SK-N-SH (cell line): ENCODE results near the gene CDC25A. TPM values are rescaled to one million over a fixed set of nuclear protein-coding genes. Genes with fewer than 3 reads are reported as not detected.
"Not testable (repeated sequence)": the region's sequence is repeated elsewhere in the genome, so short reads cannot be mapped to it uniquely, and the experiment has no call there.

ENCODE experiments used
- CTCF ChIA-PET: fragments of 300-600, 350-600 bp; formaldehyde crosslinking; extraction: SDS; loops from one replicate; lab custom pipeline; 2021; lab: Yijun Ruan, JAX
- POLR2A ChIA-PET: fragments of 350-600 bp; sonication (Branson Sonifier 250); formaldehyde crosslinking; extraction: SDS; loops from one replicate; lab custom pipeline; 2020; ENCODE audit warnings: antibody characterized with exemption, inconsistent platforms; lab: Yijun Ruan, JAX
- DNase-seq: peaks from one replicate; pipeline ENCODE4 v3.0.0; 2012
- H2AFZ ChIP-seq: fragments of 200-600 bp; sonication (generic); 2 replicates; pipeline ENCODE4 v1.8.1; 2016; ENCODE audit warnings: antibody characterized with exemption, mild to moderate bottlenecking, low read depth
- H3F3A ChIP-seq: fragments of 200-600 bp; sonication (generic); replicated peaks from 2 replicates; pipeline ENCODE3; 2016; ENCODE audit warnings: antibody characterized with exemption, mild to moderate bottlenecking; ENCODE audit not compliant: insufficient read depth
- H3K27ac ChIP-seq, 2 experiments: fragments of 200-500 bp in 1 of 2; fragments of 200-600 bp in 1 of 2; sonication (Bioruptor generic) in 1 of 2; sonication (generic), shearing (Covaris generic) in 1 of 2; 2 replicates each; pipeline versions ENCODE4 v1.5.1 to v1.6.1; 2014 to 2016; ENCODE audit warnings: low read depth in 2 of 2, inconsistent platforms in 1 of 2, low read length in 1 of 2, mild to moderate bottlenecking in 1 of 2, mixed read lengths in 1 of 2
- H3K27me3 ChIP-seq: fragments of 200-600 bp; sonication (generic), shearing (Covaris generic); 2 replicates; pipeline ENCODE4 v1.6.1; 2016; ENCODE audit warnings: mixed run types; ENCODE audit not compliant: insufficient read depth
- H3K36me3 ChIP-seq, 2 experiments: fragments of 200-500 bp in 1 of 2; fragments of 200-600 bp in 1 of 2; sonication (Bioruptor generic) in 1 of 2; sonication (generic) in 1 of 2; replicated peaks in 1 of 2; 2 replicates each; pipeline versions ENCODE3 to v1.5.1; 2014 to 2016; ENCODE audit warnings: low read length in 1 of 2, mild to moderate bottlenecking in 1 of 2; ENCODE audit not compliant: insufficient read depth in 2 of 2, control insufficient read depth in 1 of 2
- H3K4me1 ChIP-seq, 2 experiments: fragments of 200-500 bp in 1 of 2; fragments of 200-600 bp in 1 of 2; sonication (Bioruptor generic) in 1 of 2; sonication (generic), shearing (Covaris generic) in 1 of 2; 2 replicates each; pipeline versions ENCODE4 v1.5.1 to v1.6.1; 2014 to 2016; ENCODE audit warnings: low read depth in 1 of 2, low read length in 1 of 2, mixed run types in 1 of 2; ENCODE audit not compliant: insufficient read depth in 2 of 2, control insufficient read depth in 1 of 2
- H3K4me2 ChIP-seq: fragments of 200-600 bp; sonication (generic), shearing (Covaris generic); 2 replicates; pipeline ENCODE4 v1.6.1; 2017; ENCODE audit warnings: mixed run types
- H3K4me3 ChIP-seq, 2 experiments: fragments of 200-500 bp in 1 of 2; fragments of 200-600 bp in 1 of 2; sonication (Bioruptor generic) in 1 of 2; sonication (generic), shearing (Covaris generic) in 1 of 2; 2 replicates each; pipeline versions ENCODE4 v1.5.1 to v1.8.1; 2014 to 2016; ENCODE audit warnings: low read depth in 2 of 2, inconsistent platforms in 1 of 2, low read length in 1 of 2, mild to moderate bottlenecking in 1 of 2, mixed read lengths in 1 of 2, moderate library complexity in 1 of 2
- H3K79me2 ChIP-seq: fragments of 200-600 bp; sonication (generic); 2 replicates; pipeline ENCODE4 v1.8.1; 2017; ENCODE audit warnings: mild to moderate bottlenecking; ENCODE audit not compliant: insufficient read depth
- H3K9ac ChIP-seq: fragments of 200-600 bp; sonication (generic); 2 replicates; pipeline ENCODE4 v1.6.1; 2017; ENCODE audit warnings: mixed run types
- H3K9me2 ChIP-seq: fragments of 200-600 bp; sonication (generic); 2 replicates; pipeline ENCODE4 v1.6.1; 2017; ENCODE audit warnings: mixed run types
- H3K9me3 ChIP-seq: fragments of 200-600 bp; sonication (generic); 2 replicates; pipeline ENCODE4 v1.6.1; 2017; ENCODE audit warnings: mixed run types, mild to moderate bottlenecking, moderate library complexity
- H4K20me1 ChIP-seq: fragments of 200-600 bp; sonication (generic); 2 replicates; pipeline ENCODE4 v1.6.1; 2017; ENCODE audit warnings: mild to moderate bottlenecking, mixed run types; ENCODE audit not compliant: insufficient read depth
- ELF1 ChIP-seq: IDR thresholded peaks from 2 replicates; pipeline ENCODE4 v1.4.0; 2012
- FOXJ3 ChIP-seq: sonication (generic); formaldehyde crosslinking; IDR thresholded peaks from 2 replicates; pipeline ENCODE4 v1.5.1; 2020; ENCODE audit warnings: mild to moderate bottlenecking, missing genetic modification reagents
- MEF2A ChIP-seq: IDR thresholded peaks from 2 replicates; pipeline ENCODE4 v1.4.0; 2012; ENCODE audit warnings: low read depth, borderline replicate concordance
- RCOR1 ChIP-seq: fragments of 150-350 bp; IDR thresholded peaks from 2 replicates; pipeline ENCODE4 v1.6.1; 2017; ENCODE audit warnings: antibody characterized with exemption, low read length
- RXRA ChIP-seq: IDR thresholded peaks from 2 replicates; pipeline ENCODE4 v1.4.0; 2012; ENCODE audit warnings: low read depth, mild to moderate bottlenecking, borderline replicate concordance
- SMC3 ChIP-seq: IDR thresholded peaks from 2 replicates; pipeline ENCODE4 v1.6.1; 2012; ENCODE audit warnings: low read depth, low read length, improper control_type of control experiment
- TAF1 ChIP-seq: IDR thresholded peaks from 2 replicates; pipeline ENCODE4 v1.6.1; 2012; ENCODE audit warnings: low read depth, mild to moderate bottlenecking, low read length, moderate library complexity, borderline replicate concordance
- USF2 ChIP-seq: fragments of 150-350 bp; IDR thresholded peaks from 2 replicates; pipeline ENCODE4 v1.6.1; 2017; ENCODE audit warnings: antibody characterized with exemption, low read length, low read depth, borderline replicate concordance
- YY1 ChIP-seq: IDR thresholded peaks from 2 replicates; pipeline ENCODE4 v1.4.0; 2012; ENCODE audit warnings: low read depth, mild to moderate bottlenecking
- WGBS: methylation state at CpG from one replicate; pipeline ENCODE4 v1.1.6; 2017; ENCODE audit warnings: low lambda C conversion rate; 5-methylcytosine and 5-hydroxymethylcytosine counted together
- polyA plus RNA-seq, 3 experiments: library from polyadenylated mRNA; depleted of rRNA; stranded (reverse); fragments of >200 nt; gene quantifications; 2 replicates each; pipeline ENCODE4 v1.2.3, GENCODE V29; 2012
- TF ChIP-seq, protein P1 (sequence below): IDR thresholded peaks from 2 replicates; pipeline ENCODE4 v1.6.1; 2012; ENCODE audit warnings: mild to moderate bottlenecking, low read depth, low read length, moderate library complexity
- TF ChIP-seq, protein P2 (sequence below): fragments of 200-600 bp; sonication (generic); IDR thresholded peaks from 2 replicates; pipeline ENCODE4 v1.6.1; 2017; ENCODE audit warnings: antibody characterized with exemption, mild to moderate bottlenecking, moderate library complexity

CDC25A gene
- polyA plus RNA-seq, 1 of the 3 experiments (the other 2 are of a cell fraction): 3.3 TPM

DNA sequence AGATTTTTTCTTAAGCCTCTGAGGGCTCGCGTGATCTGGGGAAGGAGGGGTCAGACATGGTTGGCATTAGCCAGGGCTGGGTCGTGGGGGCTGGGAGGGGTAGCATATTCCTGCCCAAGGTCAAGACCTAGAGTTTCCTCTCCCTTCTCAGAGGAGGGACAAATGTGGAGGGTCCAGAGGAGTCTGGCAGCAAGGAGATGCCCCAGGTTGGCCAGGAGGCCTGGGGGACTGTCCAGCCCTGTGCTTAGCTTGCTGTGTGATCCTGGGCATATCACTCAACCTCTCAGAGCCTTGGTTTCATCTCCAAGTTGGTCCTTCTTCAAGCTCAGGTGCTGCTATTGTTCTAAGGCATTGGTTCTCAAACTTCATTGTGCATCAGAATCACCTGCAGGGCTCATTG, 26.0 kb upstream of the CDC25A start:
- Histone ChIP-seq H4K20me1 (no peaks in the 10 kb centered on the region), H3K27me3 (no peaks in the 10 kb centered on the region), H3F3A (no peaks in the 10 kb centered on the region), H3K79me2 (no peaks in the 10 kb centered on the region)
- POLR2A ChIA-PET: no interaction called here
- TF ChIP-seq YY1: no peak
- TF ChIP-seq, protein P1, sequence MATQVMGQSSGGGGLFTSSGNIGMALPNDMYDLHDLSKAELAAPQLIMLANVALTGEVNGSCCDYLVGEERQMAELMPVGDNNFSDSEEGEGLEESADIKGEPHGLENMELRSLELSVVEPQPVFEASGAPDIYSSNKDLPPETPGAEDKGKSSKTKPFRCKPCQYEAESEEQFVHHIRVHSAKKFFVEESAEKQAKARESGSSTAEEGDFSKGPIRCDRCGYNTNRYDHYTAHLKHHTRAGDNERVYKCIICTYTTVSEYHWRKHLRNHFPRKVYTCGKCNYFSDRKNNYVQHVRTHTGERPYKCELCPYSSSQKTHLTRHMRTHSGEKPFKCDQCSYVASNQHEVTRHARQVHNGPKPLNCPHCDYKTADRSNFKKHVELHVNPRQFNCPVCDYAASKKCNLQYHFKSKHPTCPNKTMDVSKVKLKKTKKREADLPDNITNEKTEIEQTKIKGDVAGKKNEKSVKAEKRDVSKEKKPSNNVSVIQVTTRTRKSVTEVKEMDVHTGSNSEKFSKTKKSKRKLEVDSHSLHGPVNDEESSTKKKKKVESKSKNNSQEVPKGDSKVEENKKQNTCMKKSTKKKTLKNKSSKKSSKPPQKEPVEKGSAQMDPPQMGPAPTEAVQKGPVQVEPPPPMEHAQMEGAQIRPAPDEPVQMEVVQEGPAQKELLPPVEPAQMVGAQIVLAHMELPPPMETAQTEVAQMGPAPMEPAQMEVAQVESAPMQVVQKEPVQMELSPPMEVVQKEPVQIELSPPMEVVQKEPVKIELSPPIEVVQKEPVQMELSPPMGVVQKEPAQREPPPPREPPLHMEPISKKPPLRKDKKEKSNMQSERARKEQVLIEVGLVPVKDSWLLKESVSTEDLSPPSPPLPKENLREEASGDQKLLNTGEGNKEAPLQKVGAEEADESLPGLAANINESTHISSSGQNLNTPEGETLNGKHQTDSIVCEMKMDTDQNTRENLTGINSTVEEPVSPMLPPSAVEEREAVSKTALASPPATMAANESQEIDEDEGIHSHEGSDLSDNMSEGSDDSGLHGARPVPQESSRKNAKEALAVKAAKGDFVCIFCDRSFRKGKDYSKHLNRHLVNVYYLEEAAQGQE: no peak
- TF ChIP-seq, protein P2, sequence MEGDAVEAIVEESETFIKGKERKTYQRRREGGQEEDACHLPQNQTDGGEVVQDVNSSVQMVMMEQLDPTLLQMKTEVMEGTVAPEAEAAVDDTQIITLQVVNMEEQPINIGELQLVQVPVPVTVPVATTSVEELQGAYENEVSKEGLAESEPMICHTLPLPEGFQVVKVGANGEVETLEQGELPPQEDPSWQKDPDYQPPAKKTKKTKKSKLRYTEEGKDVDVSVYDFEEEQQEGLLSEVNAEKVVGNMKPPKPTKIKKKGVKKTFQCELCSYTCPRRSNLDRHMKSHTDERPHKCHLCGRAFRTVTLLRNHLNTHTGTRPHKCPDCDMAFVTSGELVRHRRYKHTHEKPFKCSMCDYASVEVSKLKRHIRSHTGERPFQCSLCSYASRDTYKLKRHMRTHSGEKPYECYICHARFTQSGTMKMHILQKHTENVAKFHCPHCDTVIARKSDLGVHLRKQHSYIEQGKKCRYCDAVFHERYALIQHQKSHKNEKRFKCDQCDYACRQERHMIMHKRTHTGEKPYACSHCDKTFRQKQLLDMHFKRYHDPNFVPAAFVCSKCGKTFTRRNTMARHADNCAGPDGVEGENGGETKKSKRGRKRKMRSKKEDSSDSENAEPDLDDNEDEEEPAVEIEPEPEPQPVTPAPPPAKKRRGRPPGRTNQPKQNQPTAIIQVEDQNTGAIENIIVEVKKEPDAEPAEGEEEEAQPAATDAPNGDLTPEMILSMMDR: no peak
- no peak for TF ChIP-seq FOXJ3 (CRISPR knock-in tag)
- TF ChIP-seq RXRA: no peak
- no peak for TF ChIP-seq USF2
- no peak for TF ChIP-seq ELF1
- TF ChIP-seq MEF2A: no peak
- no peak for TF ChIP-seq TAF1
- TF ChIP-seq SMC3: no peak
- TF ChIP-seq RCOR1: no peak
- TF ChIP-seq, all 33 proteins: peak for 0
- Histone ChIP-seq H3K9me2 (no peaks in the 10 kb centered on the region), H3K9me3 (no peaks in the 10 kb centered on the region), H3K4me1 (no peaks in the 10 kb centered on the region), H3K27ac (no peak overlapping the region), H3K9ac (no peak overlapping the region), H3K4me3 (no peak overlapping the region), H3K4me2 (no peak overlapping the region), H2AFZ (no peak overlapping the region), H3K36me3 (no peaks in the 10 kb centered on the region)
- no peak for DNase-seq
- CTCF ChIA-PET: no interaction called here
- WGBS: 79% methylated on average over 3 of the region's 3 CpGs

GRCh38 chr3:48211776-48212175, 23.6 kb upstream of the CDC25A start:
- POLR2A ChIA-PET, H3K4me1 ChIP-seq, H2AFZ ChIP-seq, H3K9me2 ChIP-seq, H4K20me1 ChIP-seq, H3K4me2 ChIP-seq, H3K27me3 ChIP-seq, H3K9ac ChIP-seq, H3K4me3 ChIP-seq, H3K36me3 ChIP-seq, H3K9me3 ChIP-seq, DNase-seq, CTCF ChIA-PET, H3K79me2 ChIP-seq, H3F3A ChIP-seq, H3K27ac ChIP-seq: not testable (repeated sequence)
- WGBS: 86% methylated on average over 13 of the region's 36 CpGs

DNA sequence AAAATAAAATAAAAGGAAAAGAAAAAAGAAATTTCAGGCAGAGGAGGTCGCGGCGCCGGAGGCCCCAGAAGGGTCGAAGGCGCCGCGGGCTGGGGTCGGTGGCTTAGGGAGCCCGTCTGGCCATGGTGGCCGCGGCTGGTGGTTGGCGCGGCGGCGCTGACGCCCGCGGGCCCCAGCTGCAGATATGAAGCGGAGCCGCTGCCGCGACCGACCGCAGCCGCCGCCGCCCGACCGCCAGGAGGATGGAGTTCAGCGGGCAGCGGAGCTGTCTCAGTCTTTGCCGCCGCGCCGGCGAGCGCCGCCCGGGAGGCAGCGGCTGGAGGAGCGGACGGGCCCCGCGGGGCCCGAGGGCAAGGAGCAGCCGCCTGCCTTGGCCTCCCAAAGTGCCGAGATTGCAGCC, 22.3 kb upstream of the CDC25A start:
- not testable (repeated sequence) for H3K79me2 ChIP-seq

More for the DNA sequence above, 22.3 kb upstream of the CDC25A start:
- H3K36me3 ChIP-seq, H3F3A ChIP-seq, POLR2A ChIA-PET, H3K4me3 ChIP-seq, H4K20me1 ChIP-seq, DNase-seq, H3K27me3 ChIP-seq, H3K27ac ChIP-seq, H2AFZ ChIP-seq, H3K4me1 ChIP-seq, H3K4me2 ChIP-seq, H3K9ac ChIP-seq, H3K9me2 ChIP-seq, H3K9me3 ChIP-seq: not testable (repeated sequence)
- CTCF ChIA-PET: interaction anchor here (1.1 kb wide), 1 partner anchor 16 kb away, joined by 4 read pairs; no protein-coding TSS in a partner anchor
- no CpG with 5 or more reads among the region's 48 CpGs for WGBS
